ENCODE results near the gene SOX6. TPM values are rescaled to one million over a fixed set of nuclear protein-coding genes. Genes with fewer than 3 reads are reported as not detected.

SOX6 gene
- total and polyA plus RNA-seq, 2 donors (not counting 3 experiments of a cell fraction or from before 2014, with no cell fraction given), result 0.14 to 3.7 TPM

DNA sequence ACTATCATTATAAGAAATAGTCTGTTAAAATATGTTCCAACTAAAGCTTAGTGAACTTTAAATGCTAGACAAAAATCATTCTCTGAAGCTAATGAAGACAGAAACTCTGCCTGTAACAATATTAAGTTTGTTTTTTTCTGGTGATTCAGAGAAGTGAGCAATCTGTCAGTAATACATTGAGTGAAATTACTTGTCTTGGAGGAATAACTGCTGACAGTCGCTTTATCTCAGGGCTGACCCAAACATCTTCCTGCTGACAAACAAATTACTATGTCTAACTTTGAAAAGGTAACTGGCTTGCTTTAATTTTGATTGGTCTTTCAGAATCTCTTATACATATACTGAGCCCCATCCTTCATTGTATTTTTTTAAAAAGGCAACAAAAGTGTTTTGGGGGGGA, 264.5 kb downstream of the SOX6 start:
- H3K9me1 ChIP-seq (replicated peaks; ENCODE audit: control insufficient read depth, extremely low read depth, insufficient read depth, low read length), result no peaks in the 10 kb centered on the region
- FAIRE-seq, result no peak
- no peak overlapping the region for H3K9ac ChIP-seq (replicated peaks; ENCODE audit: extremely low read depth, insufficient read depth, low read length)
- no TSS peak for BruUV-seq (replicated peaks)
- no peaks in the 10 kb centered on the region for H3K79me2 ChIP-seq (ENCODE audit: control insufficient read depth, insufficient read depth, low read length)
- no peak for DNase-seq (ENCODE audit: low read depth, low spot score)
- intact Hi-C loops (cut with micrococcal nuclease), result no loop called here
- dilution Hi-C loops (cut with MboI; ENCODE audit: extremely low pct_ligation_motif_present, low sequenced_read_pairs), result no loop called here
- no peaks in the 10 kb centered on the region for H3K36me3 ChIP-seq (ENCODE audit: control insufficient read depth in 2 of 2, extremely low read depth in 1 of 2, insufficient read depth in 2 of 2, low read length in 2 of 2)
- no peaks in the 10 kb centered on the region for H3K9me3 ChIP-seq (replicated peaks; ENCODE audit: control insufficient read depth, insufficient read depth, low read length)
- H3K27ac ChIP-seq (ENCODE audit: insufficient read depth, low read depth, low read length), result no peak overlapping the region
- H3K4me3 ChIP-seq (replicated peaks in 1 of 3; ENCODE audit: insufficient read depth in 1 of 3, low read depth in 1 of 3, low read length in 3 of 3), result no peak overlapping the region
- no peaks in the 10 kb centered on the region for H3K4me1 ChIP-seq (ENCODE audit: control insufficient read depth, extremely low read depth, insufficient read depth, low read length)
- POLR2A ChIA-PET, result no interaction called here
- no peaks in the 10 kb centered on the region for H3K27me3 ChIP-seq (ENCODE audit: control insufficient read depth in 2 of 2, insufficient read depth in 2 of 2, low read length in 2 of 2)
- TF ChIP-seq FOS (IDR thresholded peaks at IDR 0.05; ENCODE audit: borderline replicate concordance, insufficient read depth, low read length) (no peak), GATA2 (IDR thresholded peaks at IDR 0.05; ENCODE audit: insufficient read depth, insufficient read length, low read depth, low read length) (no peak)
- H4K20me1 ChIP-seq (replicated peaks; ENCODE audit: control insufficient read depth, extremely low read depth, insufficient read depth, low read length), result no peaks in the 10 kb centered on the region
- CTCF ChIA-PET, result no interaction called here
- no peak overlapping the region for H3K4me2 ChIP-seq (ENCODE audit: insufficient read depth, low read length)
- H2AFZ ChIP-seq (ENCODE audit: low read depth, low read length), result no peak overlapping the region

DNA sequence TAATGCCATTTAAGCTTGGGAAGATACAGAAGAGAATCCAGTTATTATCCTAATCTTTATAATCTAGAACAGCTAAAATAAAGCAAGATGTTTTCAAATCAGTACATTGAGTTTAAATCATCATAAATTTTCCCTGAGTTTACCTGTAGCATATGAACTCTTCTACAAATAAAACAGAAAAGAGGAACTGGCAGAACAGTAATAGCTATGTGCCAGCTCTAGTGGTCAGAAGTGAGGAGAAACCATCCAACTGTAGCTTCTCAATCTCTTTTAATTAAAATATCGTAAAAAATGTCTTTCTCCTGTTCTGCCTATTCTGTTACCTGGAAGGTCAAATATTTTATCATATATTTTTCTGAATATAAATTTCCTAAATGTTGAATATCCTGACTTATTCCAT, 266.9 kb downstream of the SOX6 start:
- no TSS peak for BruUV-seq (replicated peaks)
- intact Hi-C loops (cut with micrococcal nuclease), result no loop called here
- Histone ChIP-seq H3K9ac (replicated peaks; ENCODE audit: extremely low read depth, insufficient read depth, low read length) (no peak overlapping the region), H3K36me3 (ENCODE audit: control insufficient read depth in 2 of 2, extremely low read depth in 1 of 2, insufficient read depth in 2 of 2, low read length in 2 of 2) (no peaks in the 10 kb centered on the region), H3K4me3 (replicated peaks in 1 of 3; ENCODE audit: insufficient read depth in 1 of 3, low read depth in 1 of 3, low read length in 3 of 3) (no peak overlapping the region), H3K4me1 (ENCODE audit: control insufficient read depth, extremely low read depth, insufficient read depth, low read length) (no peaks in the 10 kb centered on the region), H3K9me3 (replicated peaks; ENCODE audit: control insufficient read depth, insufficient read depth, low read length) (no peaks in the 10 kb centered on the region), H3K79me2 (ENCODE audit: control insufficient read depth, insufficient read depth, low read length) (no peaks in the 10 kb centered on the region), H3K9me1 (replicated peaks; ENCODE audit: control insufficient read depth, extremely low read depth, insufficient read depth, low read length) (no peaks in the 10 kb centered on the region), H3K27me3 (ENCODE audit: control insufficient read depth in 2 of 2, insufficient read depth in 2 of 2, low read length in 2 of 2) (no peaks in the 10 kb centered on the region), H3K4me2 (ENCODE audit: insufficient read depth, low read length) (no peak overlapping the region), H4K20me1 (replicated peaks; ENCODE audit: control insufficient read depth, extremely low read depth, insufficient read depth, low read length) (no peaks in the 10 kb centered on the region), H3K27ac (ENCODE audit: insufficient read depth, low read depth, low read length) (no peak overlapping the region), H2AFZ (ENCODE audit: low read depth, low read length) (no peak overlapping the region)
- ChIA-PET POLR2A (no interaction called here), CTCF (interaction anchor here (1.0 to 1.5 kb wide), 4 partner anchors 8 to 133 kb away, joined by 3 read pairs; no protein-coding TSS in a partner anchor)
- dilution Hi-C loops (cut with MboI; ENCODE audit: extremely low pct_ligation_motif_present, low sequenced_read_pairs), result no loop called here
- no peak for FAIRE-seq
- no peak for DNase-seq (ENCODE audit: low read depth, low spot score)
- TF ChIP-seq EZH2 (IDR thresholded peaks at IDR 0.05; ENCODE audit: borderline replicate concordance, low read depth, low read length, severe bottlenecking), result no peak
- TF ChIP-seq GATA2 (IDR thresholded peaks at IDR 0.05; ENCODE audit: insufficient read depth, insufficient read length, low read depth, low read length), result no peak
- TF ChIP-seq MYC (IDR thresholded peaks at IDR 0.05; ENCODE audit: low read depth, low read length), result no peak
- TF ChIP-seq MAX (IDR thresholded peaks at IDR 0.05; ENCODE audit: insufficient read depth, insufficient read length), result no peak
